GM21786 (cell line): ENCODE measurements around the gene TWNK.

Experiments used
- ATAC-seq: cut with Tn5 transposase; IDR thresholded peaks from one replicate; pipeline ENCODE4 v1.9.1; 2021; ENCODE audit not compliant: unreplicated experiment

TWNK gene

GRCh38 chr10:100986952-100987684, at the start of gene TWNK, which contains the start of gene MRPL43:
Gene TWNK, plus strand, starts transcription at chr10:100987543. Its CDS starts 668 bp downstream, at chr10:100988211.
Gene MRPL43, minus strand, starts transcription at chr10:100987497. Its CDS starts 54 bp downstream, at chr10:100987443.
- peak; percentile 82 for ATAC-seq

GRCh38 chr10:100939763-100940344, 47.5 kb upstream of the TWNK start:
- ATAC-seq, result no peak

GRCh38 chr10:100942229-100942628, 45.1 kb upstream of the TWNK start:
- no peak for ATAC-seq

DNA sequence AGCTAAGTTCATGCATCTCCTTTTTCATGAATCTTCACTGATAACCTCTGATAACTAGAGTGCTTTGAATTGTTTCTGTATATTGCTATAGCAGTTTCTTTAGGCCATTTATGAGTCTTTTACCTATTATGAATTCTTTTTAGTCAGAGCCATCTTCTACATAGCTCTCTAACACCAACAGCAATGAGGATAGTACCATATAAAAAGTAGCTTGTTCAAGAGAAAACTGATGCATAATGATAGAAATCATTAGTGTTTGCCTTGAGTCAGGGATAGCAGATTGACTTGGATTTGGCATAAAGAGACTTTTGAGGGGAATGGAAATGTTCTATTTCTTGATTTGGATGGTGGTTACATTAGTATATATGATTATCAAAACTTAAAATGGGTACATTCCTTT, 43.8 kb upstream of the TWNK start:
- ATAC-seq, result no peak

GRCh38 chr10:100945754-100946153, 41.6 kb upstream of the TWNK start:
- ATAC-seq, result no peak

GRCh38 chr10:100948916-100949315, 38.4 kb upstream of the TWNK start:
- no peak for ATAC-seq

GRCh38 chr10:100960251-100960650, 27.1 kb upstream of the TWNK start:
- ATAC-seq, result no peak

DNA sequence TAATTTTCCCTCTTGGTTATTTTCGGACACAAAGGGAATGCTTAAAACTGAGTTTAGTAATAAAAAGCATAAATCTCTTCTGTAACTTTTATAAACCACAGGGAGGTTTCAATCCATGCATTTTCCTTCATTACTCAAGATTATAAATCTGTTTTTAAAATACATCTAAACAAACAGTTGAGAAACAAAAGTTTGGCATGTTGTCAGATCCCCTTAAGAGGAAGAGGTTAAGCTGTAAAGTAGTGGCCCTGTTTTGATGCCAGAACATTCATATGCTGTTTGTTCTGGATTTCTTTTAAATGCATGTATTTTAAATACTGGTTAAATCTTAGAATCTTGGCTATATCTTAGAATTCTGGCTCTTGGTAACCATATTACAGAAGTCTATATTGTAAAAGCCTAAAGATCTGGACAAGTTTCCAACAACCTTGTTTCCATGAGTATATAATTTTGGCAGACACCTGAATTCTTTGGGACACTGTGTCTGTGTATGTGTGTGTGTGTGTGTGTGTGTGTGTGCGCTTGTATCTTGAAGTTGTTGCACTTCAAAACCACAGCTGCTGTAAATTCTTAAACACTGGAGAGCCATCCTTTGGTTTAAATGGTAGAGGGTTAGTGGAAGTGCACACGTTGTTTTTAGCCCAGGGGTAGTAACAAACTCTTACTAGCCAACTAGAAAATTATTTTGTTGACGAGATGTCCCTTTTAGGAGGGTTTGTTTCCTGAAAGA, 24.8 kb upstream of the TWNK start:
- ATAC-seq, result no peak

DNA sequence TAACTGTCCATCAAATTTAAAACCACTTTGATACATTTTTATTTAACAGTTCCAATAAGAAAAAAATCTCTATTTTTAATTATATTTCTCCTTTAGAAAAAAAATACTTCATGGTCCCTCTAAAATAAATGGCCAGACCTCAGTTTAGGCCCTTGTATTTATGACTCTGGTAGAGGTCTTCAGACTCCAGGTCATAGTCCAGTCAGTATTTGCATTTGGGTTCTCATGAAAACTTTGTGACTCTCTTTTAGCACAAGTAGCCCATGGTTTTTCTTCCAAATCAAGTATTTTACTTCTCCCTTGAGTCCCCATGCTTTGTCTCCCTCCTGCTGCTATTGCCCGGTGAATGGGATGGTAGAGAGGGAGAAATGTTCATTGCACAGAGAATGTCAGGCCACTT, 23.5 kb upstream of the TWNK start:
- no peak for ATAC-seq

DNA sequence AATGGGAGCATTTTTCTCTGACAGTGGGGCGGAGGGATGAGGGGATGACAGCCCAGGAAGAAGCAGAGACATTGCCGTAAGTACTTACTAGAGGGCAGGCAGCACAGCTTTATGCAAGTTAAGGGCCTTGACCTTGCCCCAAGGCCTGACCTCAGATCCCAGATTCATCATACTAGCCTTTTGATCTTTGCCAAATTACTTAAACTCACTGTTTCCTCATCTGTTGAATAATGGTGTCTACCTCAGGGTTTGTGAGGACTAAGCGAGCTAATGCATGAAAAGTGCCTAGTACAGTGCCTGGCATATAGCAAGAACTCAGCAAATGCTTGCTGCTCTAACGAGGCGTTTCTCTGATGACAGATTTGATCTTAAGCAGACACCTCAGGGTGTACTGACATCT, 21.5 kb upstream of the TWNK start:
- no peak for ATAC-seq

DNA sequence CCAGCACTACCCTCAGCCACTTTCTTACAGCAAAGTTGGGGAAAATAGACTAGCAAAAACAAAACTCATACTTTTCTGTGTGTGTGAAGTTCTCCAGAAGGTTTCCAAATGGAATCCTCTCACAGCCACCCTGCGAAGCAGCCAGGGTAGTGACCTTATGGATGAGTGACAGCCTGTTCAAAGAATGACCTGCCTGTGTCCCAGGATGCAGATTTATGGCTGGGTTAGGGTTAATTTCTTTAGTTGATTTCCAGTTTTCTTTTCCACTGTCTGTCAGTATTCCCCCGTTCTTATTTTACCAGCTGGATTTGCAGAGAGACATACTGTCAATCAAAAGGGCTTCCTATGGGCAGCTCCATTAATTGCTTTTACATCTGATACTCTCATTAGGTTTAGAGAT, 20.5 kb upstream of the TWNK start:
- ATAC-seq, result no peak

- ATAC-seq, result no peak
These were observed 20.0 kb upstream of the TWNK start for GRCh38 chr10:100967332-100967731.

DNA sequence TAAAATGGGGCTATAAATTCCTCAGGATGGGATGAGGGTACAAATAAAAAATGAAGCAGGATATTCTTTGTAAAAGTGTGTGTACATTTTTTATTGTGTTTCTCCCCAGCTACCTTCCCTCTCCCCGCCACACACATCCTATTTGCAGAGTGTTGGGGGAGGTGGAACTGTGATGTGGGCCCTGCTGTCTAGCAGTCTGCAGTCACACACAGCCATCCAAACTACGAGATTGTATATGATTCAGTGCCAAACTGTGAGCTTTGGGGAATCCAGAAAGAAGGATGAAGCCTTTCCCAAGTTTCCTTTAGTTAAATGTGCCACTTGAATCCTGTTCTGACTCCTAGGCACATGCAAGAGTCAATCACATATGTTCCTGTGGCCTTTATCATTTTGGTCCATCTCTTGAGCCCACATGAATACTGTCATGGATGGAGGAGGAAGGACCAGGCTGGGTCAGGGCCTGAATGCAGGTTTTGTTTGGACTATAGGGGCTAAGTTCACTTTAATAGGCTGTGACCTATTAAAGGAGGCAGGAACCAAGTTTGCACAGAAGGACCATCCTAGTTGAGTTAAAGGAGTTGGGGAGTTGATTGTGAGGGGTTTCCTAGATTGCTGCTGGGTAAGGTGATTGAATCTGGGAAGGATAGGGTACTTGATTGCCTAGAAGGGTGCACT, 19.1 kb upstream of the TWNK start:
- ATAC-seq, result no peak

- no peak for ATAC-seq
These were observed 18.5 kb upstream of the TWNK start for GRCh38 chr10:100968863-100969186.

DNA sequence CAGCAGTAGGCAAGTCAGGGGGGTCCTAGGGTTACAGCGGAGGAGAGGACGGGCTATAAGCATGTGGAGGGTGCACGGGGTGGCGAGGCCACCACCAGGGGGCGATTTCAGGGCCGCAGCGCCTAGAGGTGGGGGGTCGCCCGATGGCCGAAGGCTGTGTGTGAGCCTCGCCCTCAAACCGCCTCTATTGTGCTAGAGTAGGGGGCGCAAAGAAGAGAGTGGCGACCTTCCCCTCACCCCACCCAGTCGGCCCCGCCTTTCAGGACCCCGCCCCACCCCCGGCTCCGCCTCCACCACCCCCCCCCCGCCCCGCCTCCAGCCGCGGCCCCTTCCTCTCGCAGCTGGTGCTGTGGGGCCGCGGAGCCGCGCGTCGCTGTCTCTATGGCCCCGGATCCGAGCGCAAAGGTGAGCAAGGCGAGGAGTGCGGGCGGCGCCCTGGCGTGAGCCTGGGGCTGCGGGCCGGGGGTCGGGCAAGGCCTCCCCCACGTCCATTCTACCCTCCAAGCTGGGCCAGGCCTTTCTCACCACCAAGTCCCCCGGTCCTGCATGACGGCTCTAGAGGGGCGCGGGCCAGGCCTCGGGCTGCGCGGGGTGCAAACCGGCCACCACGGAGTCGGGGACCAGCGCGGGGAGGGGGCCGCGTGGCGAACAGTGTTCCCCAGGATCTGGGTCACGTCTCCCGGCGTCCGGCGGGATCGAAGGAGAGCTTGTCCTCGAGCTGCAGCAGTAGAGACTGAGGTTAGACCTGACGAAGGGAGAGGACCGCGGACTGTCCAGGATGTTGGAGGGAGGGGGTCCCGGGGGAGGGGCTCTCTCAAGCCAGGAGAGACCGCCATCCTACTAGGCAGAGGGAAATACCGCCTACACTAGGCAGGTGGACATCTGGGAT, 17.9 kb upstream of the TWNK start, which contains the start of gene SEMA4G:
Gene SEMA4G (plus strand): TSS at position 318 of the 889 bp plus-strand sequence. CDS start 3,409 bp downstream, outside the sequence.
- ATAC-seq, result peak; percentile 64

DNA sequence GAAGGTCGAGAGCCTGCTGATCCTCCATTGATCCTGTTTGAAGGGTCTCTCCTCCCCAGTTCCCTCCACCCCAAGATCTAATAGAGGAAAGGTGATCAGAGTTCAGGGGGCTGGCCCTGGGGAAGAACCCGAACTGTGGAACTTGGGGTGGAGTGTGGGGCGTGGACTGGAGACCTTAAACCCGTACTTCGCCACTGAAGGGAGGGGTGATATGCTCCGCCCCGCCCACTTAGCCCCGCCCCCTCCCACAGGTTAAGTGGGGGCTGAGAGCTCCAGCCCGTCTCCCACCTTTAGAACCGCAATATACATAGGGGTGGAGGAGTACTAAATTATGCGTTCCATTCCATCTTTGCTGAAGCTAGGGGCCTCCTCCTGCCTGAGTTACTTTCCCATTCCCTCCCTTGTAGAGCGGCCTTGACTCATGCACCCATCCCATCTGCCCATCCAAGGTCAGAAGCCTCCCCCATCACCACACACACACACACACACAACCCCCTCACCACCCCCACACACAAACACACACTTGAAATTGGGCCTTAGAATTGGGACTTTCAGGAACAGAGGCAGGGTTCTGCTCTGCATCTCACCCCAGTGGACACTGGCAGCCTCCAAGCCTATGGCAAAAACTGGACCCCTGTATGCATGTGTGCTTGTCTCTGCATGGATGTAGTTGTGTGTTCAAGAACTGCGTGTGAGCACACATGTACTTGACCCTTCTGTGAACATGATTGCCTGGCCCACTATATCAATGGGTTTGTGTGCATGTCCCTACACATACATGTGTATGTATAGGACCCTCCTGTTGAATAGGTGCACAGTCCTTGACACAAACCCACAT, 17.0 kb upstream of the TWNK start:
- no peak for ATAC-seq

DNA sequence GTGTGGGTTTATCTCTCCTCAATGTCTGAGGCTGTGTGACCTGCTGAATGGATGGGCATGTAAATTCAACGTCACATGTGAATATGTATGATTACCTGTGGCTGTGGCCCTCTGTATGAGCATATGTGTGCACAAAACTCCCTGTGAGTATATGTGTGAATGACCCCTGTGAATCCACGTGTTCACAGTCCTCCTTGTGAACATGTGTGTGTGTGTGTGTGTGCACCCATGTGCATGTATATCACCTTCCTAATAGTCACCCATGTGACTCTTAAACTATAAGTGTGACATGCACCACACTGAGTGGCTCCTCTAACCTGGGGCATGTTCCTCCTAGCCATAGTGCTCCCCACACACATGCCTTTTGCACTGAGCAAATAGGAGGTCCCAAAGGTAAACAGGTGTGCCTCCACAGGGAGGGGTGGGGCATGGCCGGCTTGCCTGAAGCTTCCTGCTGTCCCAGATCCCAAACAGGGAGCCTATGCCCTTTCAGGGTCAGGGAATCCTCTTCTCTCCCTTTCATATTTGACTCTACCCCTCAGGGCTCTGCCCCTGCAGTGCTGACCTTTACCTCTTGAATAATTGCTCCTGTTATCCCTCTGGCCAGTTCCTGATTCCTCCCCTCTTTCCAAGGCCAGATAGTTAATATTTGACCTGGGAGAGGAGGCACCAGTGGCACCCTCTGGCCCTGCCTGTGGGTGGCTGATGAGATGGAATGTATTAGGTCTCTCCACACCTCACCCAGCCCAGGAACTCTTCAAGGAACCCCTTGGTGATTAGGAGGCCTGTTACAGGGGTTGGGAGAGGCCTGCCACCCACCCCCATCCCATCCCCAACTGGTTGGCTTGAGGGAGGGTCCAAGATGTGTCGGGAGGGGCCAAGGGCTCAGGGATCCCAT, 16.2 kb upstream of the TWNK start:
- ATAC-seq, result no peak

- ATAC-seq, result no peak
These were observed 15.0 kb upstream of the TWNK start for GRCh38 chr10:100972115-100972903.
